ENCODE data around the gene ROBO4. TPM values are rescaled to one million over a fixed set of nuclear protein-coding genes. Genes with fewer than 3 reads are reported as not detected.

ROBO4 gene
- total and polyA plus RNA-seq, 4 donors = 27.3 to 52.1 (median 41.9) TPM

DNA sequence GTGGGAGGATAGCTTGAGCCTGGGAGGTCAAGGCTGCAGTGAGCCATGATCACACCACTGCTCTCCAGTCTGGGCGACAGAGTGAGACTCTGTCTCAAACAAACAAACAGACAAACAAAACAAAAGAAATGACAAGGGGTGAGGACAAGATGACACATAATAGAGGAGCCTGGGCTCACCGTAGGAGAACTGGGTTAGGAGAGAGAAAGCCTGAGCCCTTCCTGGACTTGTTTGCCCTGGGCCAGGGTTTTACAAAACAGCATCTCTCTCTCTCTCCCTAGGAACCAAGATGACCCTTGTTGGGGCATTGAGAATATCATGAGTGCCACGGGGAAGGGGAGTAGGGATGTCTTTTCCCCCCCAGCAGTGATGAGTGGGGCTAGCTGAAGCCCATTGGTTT lies 16.7 kb downstream of the ROBO4 start:
- no peak overlapping the region for H3K9ac ChIP-seq (ENCODE audit: insufficient read depth in 1 of 2, low read length in 2 of 2)
- peaks cover 0 to 23% (median under 1%) of the 10 kb centered on the region in 5 donors for H3K4me1 ChIP-seq (ENCODE audit: control insufficient read depth in 5 of 5, insufficient read depth in 5 of 5, low read length in 5 of 5)
- 71 to 87% methylated on average over 3 of the region's 3 CpGs for WGBS, 2 donors
- TF ChIP-seq, protein P1, sequence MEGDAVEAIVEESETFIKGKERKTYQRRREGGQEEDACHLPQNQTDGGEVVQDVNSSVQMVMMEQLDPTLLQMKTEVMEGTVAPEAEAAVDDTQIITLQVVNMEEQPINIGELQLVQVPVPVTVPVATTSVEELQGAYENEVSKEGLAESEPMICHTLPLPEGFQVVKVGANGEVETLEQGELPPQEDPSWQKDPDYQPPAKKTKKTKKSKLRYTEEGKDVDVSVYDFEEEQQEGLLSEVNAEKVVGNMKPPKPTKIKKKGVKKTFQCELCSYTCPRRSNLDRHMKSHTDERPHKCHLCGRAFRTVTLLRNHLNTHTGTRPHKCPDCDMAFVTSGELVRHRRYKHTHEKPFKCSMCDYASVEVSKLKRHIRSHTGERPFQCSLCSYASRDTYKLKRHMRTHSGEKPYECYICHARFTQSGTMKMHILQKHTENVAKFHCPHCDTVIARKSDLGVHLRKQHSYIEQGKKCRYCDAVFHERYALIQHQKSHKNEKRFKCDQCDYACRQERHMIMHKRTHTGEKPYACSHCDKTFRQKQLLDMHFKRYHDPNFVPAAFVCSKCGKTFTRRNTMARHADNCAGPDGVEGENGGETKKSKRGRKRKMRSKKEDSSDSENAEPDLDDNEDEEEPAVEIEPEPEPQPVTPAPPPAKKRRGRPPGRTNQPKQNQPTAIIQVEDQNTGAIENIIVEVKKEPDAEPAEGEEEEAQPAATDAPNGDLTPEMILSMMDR (IDR thresholded peaks at IDR 0.05; ENCODE audit: control extremely low read depth, extremely low read depth) = no peak
- peaks cover 0 to 2% (median 0%) of the 10 kb centered on the region in 4 donors for H3K36me3 ChIP-seq (ENCODE audit: control insufficient read depth in 4 of 4, insufficient read depth in 4 of 4, low read length in 4 of 4)
- H3K27me3 ChIP-seq (ENCODE audit: control insufficient read depth in 3 of 3, insufficient read depth in 3 of 3, low read length in 2 of 3) = no peaks in the 10 kb centered on the region
- H3K4me3 ChIP-seq = no peak overlapping the region
- no peaks in the 10 kb centered on the region for H3K9me3 ChIP-seq (ENCODE audit: control insufficient read depth in 4 of 4, insufficient read depth in 3 of 4, low read length in 3 of 4)
- ATAC-seq (ENCODE audit: insufficient read depth, low FRiP score) (no peak), DNase-seq (no peak)
- no peak overlapping the region for H3K27ac ChIP-seq (ENCODE audit: low read depth in 1 of 2, low read length in 1 of 2)

DNA sequence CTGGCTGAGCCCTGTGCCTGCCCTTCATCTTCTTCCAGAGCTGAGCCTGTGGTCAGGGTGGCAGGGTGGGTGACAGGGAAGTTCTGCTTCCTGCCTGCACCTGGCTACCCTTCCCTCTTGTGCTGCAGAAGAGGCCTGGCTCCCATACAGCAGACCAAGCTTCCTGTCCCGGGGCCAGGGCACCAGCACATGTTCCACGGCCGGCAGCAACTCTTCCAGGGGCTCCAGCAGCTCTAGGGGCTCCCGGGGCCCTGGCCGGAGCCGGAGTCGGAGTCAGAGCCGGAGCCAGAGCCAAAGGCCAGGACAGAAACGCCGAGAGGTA lies 17.4 kb downstream of the ROBO4 start:
- H3K27me3 ChIP-seq (ENCODE audit: control insufficient read depth in 3 of 3, insufficient read depth in 3 of 3, low read length in 2 of 3) = peaks cover 0 to 1% (median 0%) of the 10 kb centered on the region in 3 donors
- peaks cover 0 to 2% (median 0%) of the 10 kb centered on the region in 4 donors for H3K36me3 ChIP-seq (ENCODE audit: control insufficient read depth in 4 of 4, insufficient read depth in 4 of 4, low read length in 4 of 4)
- no peak for DNase-seq
- TF ChIP-seq, protein P1 (IDR thresholded peaks at IDR 0.05; ENCODE audit: control extremely low read depth, extremely low read depth) = no peak
- peak overlapping the region in 1 of 2 donors; percentile 49 for H3K27ac ChIP-seq (ENCODE audit: low read depth in 1 of 2, low read length in 1 of 2)
- WGBS, 2 donors = 38 to 50% methylated on average over 10 of the region's 10 CpGs
- H3K9me3 ChIP-seq (ENCODE audit: control insufficient read depth in 4 of 4, insufficient read depth in 3 of 4, low read length in 3 of 4) = no peaks in the 10 kb centered on the region
- no peak overlapping the region for H3K9ac ChIP-seq (ENCODE audit: insufficient read depth in 1 of 2, low read length in 2 of 2)
- peaks cover 0 to 25% (median 3%) of the 10 kb centered on the region in 5 donors for H3K4me1 ChIP-seq (ENCODE audit: control insufficient read depth in 5 of 5, insufficient read depth in 5 of 5, low read length in 5 of 5)
- ATAC-seq (ENCODE audit: insufficient read depth, low FRiP score) = no peak
- no peak overlapping the region for H3K4me3 ChIP-seq

DNA sequence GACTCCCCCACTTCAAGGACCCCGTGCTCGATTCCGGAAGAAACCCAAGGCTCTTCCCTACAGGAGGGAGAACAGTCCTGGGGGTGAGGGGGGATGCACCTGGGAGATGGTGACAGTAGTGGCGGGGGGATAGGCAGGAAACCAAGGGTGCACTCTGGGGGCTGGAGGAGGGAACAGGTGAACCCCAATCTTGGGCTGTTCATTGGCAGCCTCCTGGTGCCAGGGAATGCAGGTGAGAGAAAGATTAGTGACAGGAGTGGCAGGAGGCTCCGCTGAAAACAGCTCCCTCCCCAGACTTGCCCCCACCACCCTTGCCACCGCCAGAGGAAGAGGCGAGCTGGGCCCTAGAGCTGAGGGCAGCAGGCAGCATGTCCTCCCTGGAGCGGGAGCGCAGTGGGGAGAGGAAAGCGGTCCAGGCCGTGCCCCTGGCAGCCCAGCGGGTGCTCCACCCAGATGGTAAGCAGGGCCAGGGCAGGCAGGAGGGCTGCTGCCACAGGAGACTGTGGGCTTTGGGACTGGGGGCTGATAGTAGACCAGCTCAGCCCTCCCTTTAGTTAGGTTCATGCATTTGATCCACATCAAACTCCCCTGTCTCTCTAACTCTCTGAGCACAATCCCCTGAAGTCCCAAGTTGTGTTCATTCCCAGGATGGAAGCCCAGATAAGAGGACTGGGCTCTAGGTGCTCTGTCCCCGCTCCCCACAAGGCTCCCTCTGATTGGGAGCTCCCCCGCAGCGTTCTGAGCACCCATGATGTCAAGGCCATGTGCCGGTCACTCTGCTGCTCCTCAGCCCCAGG lies 18.0 kb downstream of the ROBO4 start:
- Histone ChIP-seq H3K27ac (ENCODE audit: low read depth in 1 of 2, low read length in 1 of 2) (peak overlapping the region in 1 of 2 donors; percentile 49), H3K4me3 (no peak overlapping the region), H3K9ac (ENCODE audit: insufficient read depth in 1 of 2, low read length in 2 of 2) (no peak overlapping the region), H3K4me1 (ENCODE audit: control insufficient read depth in 5 of 5, insufficient read depth in 5 of 5, low read length in 5 of 5) (peaks cover 0 to 25% (median 3%) of the 10 kb centered on the region in 5 donors), H3K27me3 (ENCODE audit: control insufficient read depth in 3 of 3, insufficient read depth in 3 of 3, low read length in 2 of 3) (peaks cover 0 to 4% (median 0%) of the 10 kb centered on the region in 3 donors), H3K9me3 (ENCODE audit: control insufficient read depth in 4 of 4, insufficient read depth in 3 of 4, low read length in 3 of 4) (no peaks in the 10 kb centered on the region), H3K36me3 (ENCODE audit: control insufficient read depth in 4 of 4, insufficient read depth in 4 of 4, low read length in 4 of 4) (peaks cover 0 to 2% (median 0%) of the 10 kb centered on the region in 4 donors)
- no peak for DNase-seq
- TF ChIP-seq, protein P1 (IDR thresholded peaks at IDR 0.05; ENCODE audit: control extremely low read depth, extremely low read depth) = no peak
- 62 to 79% methylated on average over 16 of the region's 16 CpGs for WGBS, 2 donors
- ATAC-seq (ENCODE audit: insufficient read depth, low FRiP score) = no peak

All from lung (tissue), 12 donors.